ENCODE measurements around the gene DLG2. TPM values are rescaled to one million over a fixed set of nuclear protein-coding genes. Genes with fewer than 3 reads are reported as not detected.

The DLG2 gene
- total RNA-seq, 4 donors from 2014 or later = 11.0 to 34.2 (median 19.8) TPM

DNA sequence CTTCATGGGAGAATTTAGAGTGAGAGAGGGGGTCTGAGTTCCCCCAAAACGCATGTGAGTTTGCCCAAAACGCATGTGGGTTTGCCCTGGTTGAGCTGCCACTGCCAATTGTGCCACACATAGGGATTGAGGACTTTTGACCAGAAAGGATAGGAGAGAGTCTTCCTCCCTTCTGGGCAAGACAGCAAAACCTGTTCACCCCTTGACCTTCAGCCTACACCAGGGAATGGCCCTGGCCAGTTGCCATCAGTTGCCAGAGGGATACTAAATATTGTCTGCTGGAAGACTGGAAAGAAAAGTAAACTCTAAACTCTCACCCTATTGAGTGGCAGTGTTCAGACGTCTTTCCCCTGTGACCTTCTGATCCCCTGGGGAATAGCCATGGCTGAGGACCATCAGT is 363.8 kb downstream of the DLG2 start:
- Histone ChIP-seq H3K4me3 (no peak overlapping the region), H3K9me3 (no peaks in the 10 kb centered on the region), H3K27me3 (no peaks in the 10 kb centered on the region), H3K36me3 (peaks cover 0 to 17% of the 10 kb centered on the region in 2 donors), H3K4me1 (no peaks in the 10 kb centered on the region), H3K27ac (no peak overlapping the region)
- 89% methylated on average over 3 of the region's 3 CpGs; no CpG with 5 or more reads in 1 of the 2 donors for WGBS, 2 donors (ENCODE audit: low coverage in 1 of 2)
- ATAC-seq = no peak
- TF ChIP-seq POLR2A (IDR thresholded peaks at IDR 0.05) = no peak
- TF ChIP-seq EP300 (IDR thresholded peaks at IDR 0.05) = no peak
- TF ChIP-seq, protein P1, sequence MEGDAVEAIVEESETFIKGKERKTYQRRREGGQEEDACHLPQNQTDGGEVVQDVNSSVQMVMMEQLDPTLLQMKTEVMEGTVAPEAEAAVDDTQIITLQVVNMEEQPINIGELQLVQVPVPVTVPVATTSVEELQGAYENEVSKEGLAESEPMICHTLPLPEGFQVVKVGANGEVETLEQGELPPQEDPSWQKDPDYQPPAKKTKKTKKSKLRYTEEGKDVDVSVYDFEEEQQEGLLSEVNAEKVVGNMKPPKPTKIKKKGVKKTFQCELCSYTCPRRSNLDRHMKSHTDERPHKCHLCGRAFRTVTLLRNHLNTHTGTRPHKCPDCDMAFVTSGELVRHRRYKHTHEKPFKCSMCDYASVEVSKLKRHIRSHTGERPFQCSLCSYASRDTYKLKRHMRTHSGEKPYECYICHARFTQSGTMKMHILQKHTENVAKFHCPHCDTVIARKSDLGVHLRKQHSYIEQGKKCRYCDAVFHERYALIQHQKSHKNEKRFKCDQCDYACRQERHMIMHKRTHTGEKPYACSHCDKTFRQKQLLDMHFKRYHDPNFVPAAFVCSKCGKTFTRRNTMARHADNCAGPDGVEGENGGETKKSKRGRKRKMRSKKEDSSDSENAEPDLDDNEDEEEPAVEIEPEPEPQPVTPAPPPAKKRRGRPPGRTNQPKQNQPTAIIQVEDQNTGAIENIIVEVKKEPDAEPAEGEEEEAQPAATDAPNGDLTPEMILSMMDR (IDR thresholded peaks at IDR 0.05) = no peak
- TF ChIP-seq POLR2AphosphoS5 (IDR thresholded peaks at IDR 0.05) = no peak

DNA sequence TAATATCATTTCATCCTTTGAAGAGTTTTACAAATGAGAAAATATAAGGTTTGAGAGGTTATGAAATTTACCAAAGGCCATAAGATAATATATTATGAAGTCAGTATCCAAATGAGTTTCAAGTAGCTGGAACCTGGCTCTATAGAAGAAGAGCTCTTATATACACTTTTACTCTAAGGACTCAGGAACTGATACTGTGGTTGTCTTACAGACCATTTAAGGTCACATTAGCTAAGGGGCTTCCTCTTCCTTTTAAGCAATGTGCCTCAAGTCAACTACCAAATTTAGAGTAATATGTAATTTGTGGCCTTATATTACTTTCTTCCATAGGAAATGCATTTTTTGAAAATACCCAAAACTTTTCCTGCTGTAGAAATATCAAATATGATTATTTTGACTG is 369.3 kb downstream of the DLG2 start:
- H3K27ac ChIP-seq = no peak overlapping the region
- no peak overlapping the region for H3K4me3 ChIP-seq
- H3K27me3 ChIP-seq = no peaks in the 10 kb centered on the region
- H3K36me3 ChIP-seq = peaks cover 0 to 14% of the 10 kb centered on the region in 2 donors
- no peaks in the 10 kb centered on the region for H3K4me1 ChIP-seq
- TF ChIP-seq, protein P1 (IDR thresholded peaks at IDR 0.05) = no peak
- TF ChIP-seq POLR2AphosphoS5 (IDR thresholded peaks at IDR 0.05) (no peak), EP300 (IDR thresholded peaks at IDR 0.05) (no peak), POLR2A (IDR thresholded peaks at IDR 0.05) (no peak)
- ATAC-seq = no peak
- H3K9me3 ChIP-seq = no peaks in the 10 kb centered on the region

DNA sequence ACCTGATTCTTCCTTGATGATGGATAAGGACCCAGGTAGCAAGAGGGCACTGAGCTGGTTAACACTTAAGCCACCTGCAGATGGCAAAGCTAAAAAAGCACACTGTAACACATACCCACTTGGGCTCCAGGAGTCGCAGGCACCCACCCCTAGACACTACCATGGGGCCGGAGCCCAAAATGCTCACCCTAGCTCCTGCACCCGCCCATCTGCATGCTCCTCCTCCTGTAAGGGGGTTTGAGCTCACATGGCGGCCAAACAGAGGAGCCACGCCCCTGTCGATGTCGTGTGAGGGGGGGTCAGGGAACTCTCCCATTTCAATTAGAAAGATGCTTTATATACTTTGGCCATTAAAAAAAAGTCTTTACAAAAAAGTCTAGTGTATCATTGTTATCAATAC is 370.7 kb downstream of the DLG2 start:
- no peak for ATAC-seq
- 97% methylated on average over 5 of the region's 7 CpGs; no CpG with 5 or more reads in 1 of the 2 donors for WGBS, 2 donors (ENCODE audit: low coverage in 1 of 2)
- no peak overlapping the region for H3K27ac ChIP-seq
- peaks cover 0 to 8% of the 10 kb centered on the region in 2 donors for H3K36me3 ChIP-seq
- TF ChIP-seq EP300 (IDR thresholded peaks at IDR 0.05) (no peak), POLR2AphosphoS5 (IDR thresholded peaks at IDR 0.05) (no peak), POLR2A (IDR thresholded peaks at IDR 0.05) (no peak)
- TF ChIP-seq, protein P1 (IDR thresholded peaks at IDR 0.05) = no peak
- no peaks in the 10 kb centered on the region for H3K4me1 ChIP-seq
- no peaks in the 10 kb centered on the region for H3K9me3 ChIP-seq
- H3K27me3 ChIP-seq = no peaks in the 10 kb centered on the region
- no peak overlapping the region for H3K4me3 ChIP-seq

DNA sequence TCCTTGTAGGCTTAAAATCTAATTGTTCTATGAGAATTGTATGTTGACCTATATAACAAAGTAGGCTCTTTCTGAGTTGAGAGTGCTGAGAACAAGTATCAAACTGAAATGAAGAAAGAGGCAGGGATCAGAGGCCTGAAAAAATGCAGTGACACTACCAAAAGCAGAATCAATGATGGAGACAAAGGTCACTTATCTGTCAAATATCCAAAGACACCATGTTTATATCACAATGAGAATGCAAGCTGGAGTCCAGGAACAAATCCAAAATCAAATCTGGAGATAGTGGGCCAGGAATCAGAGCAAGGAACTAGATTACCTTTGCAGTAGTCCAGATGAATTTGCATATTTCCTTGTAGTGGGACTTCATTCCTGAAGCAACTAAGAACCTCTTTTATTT is 377.7 kb downstream of the DLG2 start:
- no peak for ATAC-seq
- peaks cover 0 to 8% of the 10 kb centered on the region in 2 donors for H3K36me3 ChIP-seq
- H3K27me3 ChIP-seq = no peaks in the 10 kb centered on the region
- H3K4me1 ChIP-seq = no peaks in the 10 kb centered on the region
- no peaks in the 10 kb centered on the region for H3K9me3 ChIP-seq
- TF ChIP-seq POLR2AphosphoS5 (IDR thresholded peaks at IDR 0.05) (no peak), EP300 (IDR thresholded peaks at IDR 0.05) (no peak), POLR2A (IDR thresholded peaks at IDR 0.05) (no peak)
- TF ChIP-seq, protein P1 (IDR thresholded peaks at IDR 0.05) = no peak
- H3K4me3 ChIP-seq = no peak overlapping the region
- H3K27ac ChIP-seq = no peak overlapping the region

DNA sequence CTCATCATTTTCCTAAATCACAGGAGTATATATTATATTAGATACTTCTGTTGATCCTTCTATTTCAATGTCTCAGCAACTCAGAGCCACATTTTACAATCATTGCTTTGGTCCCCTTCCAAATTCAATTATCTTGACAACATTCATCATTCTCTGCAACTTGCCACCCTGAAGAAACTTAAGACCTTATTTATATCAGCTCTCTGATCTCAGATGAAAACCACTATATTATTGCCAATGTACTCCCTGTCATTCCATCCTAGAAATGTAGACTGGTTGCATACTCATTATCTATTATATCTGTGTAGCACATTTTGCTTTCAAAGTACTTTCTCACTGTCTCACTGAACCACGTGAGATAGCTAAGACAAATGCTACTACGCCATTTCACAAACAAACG is 379.3 kb downstream of the DLG2 start:
- H3K4me3 ChIP-seq = no peak overlapping the region
- H3K36me3 ChIP-seq = no peaks in the 10 kb centered on the region
- TF ChIP-seq, protein P1 (IDR thresholded peaks at IDR 0.05) = no peak
- no peak for TF ChIP-seq POLR2A (IDR thresholded peaks at IDR 0.05)
- TF ChIP-seq EP300 (IDR thresholded peaks at IDR 0.05) = no peak
- no peak for TF ChIP-seq POLR2AphosphoS5 (IDR thresholded peaks at IDR 0.05)
- no peaks in the 10 kb centered on the region for H3K27me3 ChIP-seq
- no peaks in the 10 kb centered on the region for H3K4me1 ChIP-seq
- no peak for ATAC-seq
- no peaks in the 10 kb centered on the region for H3K9me3 ChIP-seq
- WGBS, 2 donors (ENCODE audit: low coverage in 1 of 2) = 84 to 88% methylated on average over 3 of the region's 3 CpGs
- no peak overlapping the region for H3K27ac ChIP-seq
